ENCODE data around the gene CCT3.
"Not testable (repeated sequence)": the region's sequence is repeated elsewhere in the genome, so short reads cannot be mapped to it uniquely, and the experiment has no call there.

CCT3 gene

GRCh38 chr1:156359249-156359648 lies 21.2 kb upstream of the CCT3 start:
- FAIRE-seq (no peak), DNase-seq (ENCODE audit: insufficient read length, low spot score) (no peak)
- TF ChIP-seq CTCF (IDR thresholded peaks at IDR 0.05; ENCODE audit: insufficient read depth, missing control alignments) = no peak

GRCh38 chr1:156358641-156359040 lies 20.5 kb upstream of the CCT3 start:
- no peak for FAIRE-seq
- no peak for TF ChIP-seq CTCF (IDR thresholded peaks at IDR 0.05; ENCODE audit: insufficient read depth, missing control alignments)
- DNase-seq (ENCODE audit: insufficient read length, low spot score) = no peak

DNA sequence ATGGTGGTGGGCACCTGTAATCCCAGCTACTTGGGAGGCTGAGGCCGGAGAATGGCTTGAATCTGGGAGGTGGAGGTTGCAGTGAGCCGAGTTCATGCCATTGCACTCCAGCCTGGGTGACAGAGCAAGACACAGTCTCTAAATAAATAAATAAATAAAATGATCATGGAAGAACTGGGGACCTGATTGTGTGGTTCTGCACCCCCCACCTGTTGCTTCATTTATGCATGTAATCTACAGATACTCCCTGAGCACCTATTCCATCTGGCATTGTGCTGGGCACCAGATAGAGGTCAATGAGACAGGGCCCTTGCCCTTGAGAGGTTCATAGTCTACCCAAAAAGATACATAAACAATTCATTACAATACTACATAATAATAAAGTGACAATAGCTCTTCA lies 19.9 kb upstream of the CCT3 start:
- no peak for TF ChIP-seq CTCF (IDR thresholded peaks at IDR 0.05; ENCODE audit: insufficient read depth, missing control alignments)
- DNase-seq (ENCODE audit: insufficient read length, low spot score) (no peak), FAIRE-seq (no peak)

DNA sequence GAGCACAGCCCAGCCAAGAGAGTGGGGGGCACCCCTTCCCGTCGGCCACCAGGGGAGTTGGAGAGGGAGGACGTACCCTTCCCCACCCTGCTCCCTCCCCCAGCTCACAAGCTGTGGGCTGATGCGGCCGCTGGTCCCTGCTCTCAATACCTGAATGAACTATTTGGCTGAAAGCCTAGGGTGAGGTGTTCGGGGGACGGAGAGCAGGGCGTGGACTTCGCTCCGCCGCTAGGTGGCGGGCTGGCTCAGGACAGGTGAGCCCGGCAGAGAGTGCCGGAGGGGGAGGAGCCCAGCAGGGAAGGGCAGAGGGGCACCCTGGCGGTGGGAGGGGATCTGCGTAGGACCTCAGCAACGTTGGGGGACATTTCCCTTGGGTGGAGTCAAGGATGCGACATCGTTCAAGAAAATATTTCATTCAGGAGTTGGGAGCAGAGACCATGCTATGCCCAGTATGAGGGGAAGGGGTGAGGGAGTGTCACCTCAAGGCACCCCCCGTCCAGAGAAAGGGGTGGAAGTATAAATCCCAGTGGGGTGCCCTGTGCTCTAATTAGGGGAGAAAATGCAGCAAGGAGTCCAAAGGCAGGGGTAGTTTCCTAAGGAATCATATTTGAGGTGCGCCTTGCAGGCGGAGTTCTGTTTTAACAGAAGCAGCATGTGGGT lies 18.9 kb upstream of the CCT3 start:
- FAIRE-seq (no peak), DNase-seq (ENCODE audit: insufficient read length, low spot score) (peak; percentile 66)
- TF ChIP-seq CTCF (IDR thresholded peaks at IDR 0.05; ENCODE audit: insufficient read depth, missing control alignments) = peak; percentile 93

DNA sequence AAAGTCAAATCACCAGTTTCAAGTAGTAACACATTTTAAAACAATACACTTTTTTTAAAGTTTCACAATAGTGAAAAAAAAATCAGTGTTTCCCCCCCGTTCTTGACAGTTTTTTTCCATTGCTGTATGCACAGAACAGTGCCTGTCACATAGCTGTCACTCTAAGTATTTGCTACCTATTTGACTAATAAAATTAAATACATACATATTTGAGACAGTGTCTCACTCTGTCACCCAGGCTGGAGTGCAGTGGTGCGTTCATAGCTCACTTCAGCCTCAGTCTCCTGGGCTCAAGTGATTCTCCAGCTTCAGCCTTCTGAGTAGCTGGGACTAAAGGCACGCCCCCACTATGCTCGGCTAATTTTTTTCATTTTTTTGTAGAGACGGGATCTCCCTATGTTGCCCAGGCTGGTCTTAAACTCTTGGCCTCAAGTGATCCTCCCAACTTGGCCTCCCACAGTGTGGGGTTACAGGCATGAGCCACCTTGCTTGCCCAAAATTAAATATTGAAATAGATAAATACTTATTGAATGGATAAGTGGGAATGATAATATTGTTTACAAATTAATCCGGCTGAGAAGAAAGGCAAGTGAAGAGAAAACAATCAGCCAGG lies 18.3 kb upstream of the CCT3 start:
- DNase-seq (ENCODE audit: insufficient read length, low spot score) (no peak), FAIRE-seq (no peak)
- TF ChIP-seq CTCF (IDR thresholded peaks at IDR 0.05; ENCODE audit: insufficient read depth, missing control alignments) = no peak

DNA sequence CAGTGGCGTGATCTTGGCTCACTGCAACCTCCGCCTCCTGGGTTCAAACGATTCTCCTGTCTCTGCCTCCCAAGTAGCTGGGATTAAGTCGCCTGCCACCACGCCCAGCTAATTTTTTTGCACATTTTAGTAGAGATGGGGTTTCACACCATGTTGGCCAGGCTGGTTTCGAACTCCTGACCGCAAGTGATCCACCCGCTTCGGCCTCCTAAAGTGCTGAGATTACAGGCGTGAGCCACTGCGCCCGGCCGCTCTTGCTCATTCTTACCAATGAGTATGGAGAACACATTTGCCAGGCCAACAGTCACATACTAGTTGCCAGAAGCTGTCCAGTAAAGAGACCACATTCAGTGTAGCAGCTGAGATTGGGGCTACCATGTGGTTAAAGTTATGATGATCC lies 14.4 kb upstream of the CCT3 start:
- not testable (repeated sequence) for FAIRE-seq; DNase-seq (ENCODE audit: insufficient read length, low spot score)

DNA sequence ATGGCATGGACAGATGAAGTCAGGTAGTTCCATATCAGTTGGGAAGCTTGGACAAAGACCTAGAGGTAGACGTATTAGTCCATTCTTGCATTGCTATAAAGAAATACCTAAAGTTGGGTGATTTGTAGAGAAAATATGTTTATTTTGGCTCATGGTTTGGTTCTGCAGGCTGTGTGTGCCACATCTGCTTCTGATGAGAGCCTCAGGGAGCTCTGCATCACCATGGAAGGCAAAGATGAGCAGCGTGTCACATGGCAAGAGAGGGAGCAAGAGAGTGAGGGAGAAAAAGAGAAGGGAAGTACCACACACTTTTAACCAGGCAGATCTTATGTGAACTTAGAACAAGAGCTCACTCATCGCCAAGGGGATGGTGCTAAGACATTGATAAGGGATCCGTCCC lies 9.2 kb upstream of the CCT3 start:
- FAIRE-seq (no peak), DNase-seq (ENCODE audit: insufficient read length, low spot score) (no peak)
- no peak for TF ChIP-seq CTCF (IDR thresholded peaks at IDR 0.05; ENCODE audit: insufficient read depth, missing control alignments)
